Adrenal gland (tissue), 12 donors: ENCODE measurements around the gene MPLKIP. TPM values are rescaled to one million over a fixed set of nuclear protein-coding genes. Genes with fewer than 3 reads are reported as not detected.

Source experiments
- DNase-seq, 7 donors: peaks; one replicate each; pipeline ENCODE4 v3.0.0-alpha.2; 2019 to 2020
- H3K27ac ChIP-seq, 5 donors: fragments of 200-600 bp; sonication (generic) in 4 of 5; 1 replicate in 3 of 5; 2 replicates in 2 of 5; pipeline versions ENCODE4 v1.5.1 to v1.8.0; 2016 to 2020; ENCODE audit warnings: mild to moderate bottlenecking in 1 of 5
- H3K27me3 ChIP-seq: fragments of 200-600 bp; 2 replicates; pipeline ENCODE4 v1.8.0; 2021
- H3K36me3 ChIP-seq, 2 donors: fragments of 200-600 bp; replicated peaks in 1 of 2; 1 replicate in 1 of 2; 2 replicates in 1 of 2; pipeline versions ENCODE4 v1.5.1 to v1.8.0; 2018 to 2022
- H3K4me1 ChIP-seq, 2 donors: fragments of 200-600 bp; replicated peaks in 1 of 2; 1 replicate in 1 of 2; 2 replicates in 1 of 2; pipeline versions ENCODE4 v1.5.1 to v1.8.0; 2018 to 2021
- H3K4me3 ChIP-seq, 4 donors: fragments of 200-600 bp; sonication (generic) in 3 of 4; one replicate each; pipeline ENCODE4 v1.5.1; 2016 to 2018
- H3K9me3 ChIP-seq, 3 donors: fragments of 200-600 bp; sonication (generic) in 1 of 3; replicated peaks in 1 of 3; 1 replicate in 2 of 3; 2 replicates in 1 of 3; pipeline versions ENCODE4 v1.5.1 to v1.8.0; 2016 to 2021
- POLR2A ChIP-seq, 2 donors: fragments of 450-650 bp; IDR thresholded peaks; one replicate each; pipeline ENCODE4 v1.6.1; 2017; ENCODE audit warnings: antibody characterized with exemption in 2 of 2, mild to moderate bottlenecking in 2 of 2, moderate library complexity in 1 of 2
- WGBS, 4 donors: extraction: QIAGEN DNeasy Blood & Tissue Kit in 2 of 4; methylation state at CpG; one replicate each; pipeline versions ENCODE4 v1.1.5 to v1.1.7; 2013 to 2017; 5-methylcytosine and 5-hydroxymethylcytosine counted together
- intact Hi-C, 2 donors: fragments of 100-400 bp; cut with DNase I; formaldehyde crosslinking; loops; one replicate each; pipeline versions ENCODE4 v1.14.1 to v1.15.0; 2022 to 2023
- polyA plus RNA-seq, 3 donors: library from polyadenylated mRNA; stranded (reverse); fragments of 200-250 nt in 2 of 3; fragments of 350-450 nt in 1 of 3; fragmentation: Illumina TruSeq in 1 of 3; extraction: RNeasy Lipid Tissue Mini Kit (QIAGEN cat#74804) in 1 of 3; gene quantifications; one replicate each; pipeline ENCODE4 v1.2.3, GENCODE V29; 2013 to 2014
- small RNA-seq, 2 donors: library from RNA; depleted of rRNA; stranded (forward); fragments of <200 nt; gene quantifications; one replicate each; pipeline ENCODE3, GENCODE V24; 2016
- total RNA-seq, 9 donors: library from RNA; depleted of rRNA in 4 of 9; stranded (reverse); fragments of >200 nt in 4 of 9; fragments of 120-200 nt in 1 of 9; fragmentation: NEBNext Ultra II Directional in 1 of 9; extraction: Animal tissue kit (Norgen Biotek cat#: 25700) in 1 of 9; gene quantifications; one replicate each; pipeline versions ENCODE4 v1.1.0 to v1.2.4, GENCODE V29; 2013 to 2023
- TF ChIP-seq, protein P1 (sequence below), 6 experiments: fragments of 450-650 bp in 4 of 6; fragments of 200-600 bp in 2 of 6; sonication (generic) in 1 of 6; IDR thresholded peaks; 1 replicate in 5 of 6; 2 replicates in 1 of 6; pipeline versions ENCODE4 v1.5.1 to v1.8.0; 2016 to 2021; ENCODE audit warnings: antibody characterized with exemption in 6 of 6, mild to moderate bottlenecking in 2 of 6, moderate library complexity in 1 of 6
- donor health status: healthy with polysubstance abuse.
- donor health status: Bipolar disorder and iron deficiency.
- donor health status: DM: yes; HTN: yes; CAD: no.
- donor health status: DM: no; HTN: no; CAD: no.
- donor health status: DM: no; HTN: no; CAD: no.
- donor health status: DM: yes; HTN: yes; CAD: no.

MPLKIP gene
- total and polyA plus RNA-seq, 12 donors: 23.1 to 82.9 (median 42.5) TPM

DNA sequence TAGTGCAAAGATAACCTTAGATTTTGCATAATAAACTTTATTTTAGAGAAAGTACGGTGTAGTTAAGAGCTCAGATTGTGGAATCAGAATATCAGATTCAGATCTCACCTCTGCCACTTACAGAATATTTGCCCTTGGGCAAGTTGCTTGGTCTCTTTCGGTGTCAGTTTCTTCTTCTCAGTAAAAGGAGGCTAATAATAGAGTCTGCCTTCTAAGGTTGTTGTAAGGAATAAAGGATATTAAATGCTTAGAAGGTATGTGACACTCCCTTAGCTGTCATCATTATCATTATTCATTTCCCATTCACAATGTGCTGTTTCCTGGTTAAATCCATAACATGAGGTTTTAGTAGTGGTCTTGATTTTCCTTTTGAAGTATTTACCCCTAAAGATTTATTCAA is 42.2 kb downstream of the MPLKIP start:
- no peak overlapping the region for H3K4me3 ChIP-seq
- no peak for TF ChIP-seq POLR2A (IDR thresholded peaks at IDR 0.05)
- TF ChIP-seq, protein P1, sequence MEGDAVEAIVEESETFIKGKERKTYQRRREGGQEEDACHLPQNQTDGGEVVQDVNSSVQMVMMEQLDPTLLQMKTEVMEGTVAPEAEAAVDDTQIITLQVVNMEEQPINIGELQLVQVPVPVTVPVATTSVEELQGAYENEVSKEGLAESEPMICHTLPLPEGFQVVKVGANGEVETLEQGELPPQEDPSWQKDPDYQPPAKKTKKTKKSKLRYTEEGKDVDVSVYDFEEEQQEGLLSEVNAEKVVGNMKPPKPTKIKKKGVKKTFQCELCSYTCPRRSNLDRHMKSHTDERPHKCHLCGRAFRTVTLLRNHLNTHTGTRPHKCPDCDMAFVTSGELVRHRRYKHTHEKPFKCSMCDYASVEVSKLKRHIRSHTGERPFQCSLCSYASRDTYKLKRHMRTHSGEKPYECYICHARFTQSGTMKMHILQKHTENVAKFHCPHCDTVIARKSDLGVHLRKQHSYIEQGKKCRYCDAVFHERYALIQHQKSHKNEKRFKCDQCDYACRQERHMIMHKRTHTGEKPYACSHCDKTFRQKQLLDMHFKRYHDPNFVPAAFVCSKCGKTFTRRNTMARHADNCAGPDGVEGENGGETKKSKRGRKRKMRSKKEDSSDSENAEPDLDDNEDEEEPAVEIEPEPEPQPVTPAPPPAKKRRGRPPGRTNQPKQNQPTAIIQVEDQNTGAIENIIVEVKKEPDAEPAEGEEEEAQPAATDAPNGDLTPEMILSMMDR (IDR thresholded peaks at IDR 0.05): no peak
- intact Hi-C loops: no loop called here
- no peaks in the 10 kb centered on the region for H3K27me3 ChIP-seq
- H3K36me3 ChIP-seq: peaks cover 0 to 40% of the 10 kb centered on the region in 2 donors
- H3K4me1 ChIP-seq: peaks cover 15 to 32% of the 10 kb centered on the region in 2 donors
- H3K27ac ChIP-seq: no peak overlapping the region
- 75 to 88% (median 81%) methylated on average over 2 of the region's 2 CpGs for WGBS, 4 donors
- H3K9me3 ChIP-seq: no peaks in the 10 kb centered on the region
- DNase-seq: no peak

DNA sequence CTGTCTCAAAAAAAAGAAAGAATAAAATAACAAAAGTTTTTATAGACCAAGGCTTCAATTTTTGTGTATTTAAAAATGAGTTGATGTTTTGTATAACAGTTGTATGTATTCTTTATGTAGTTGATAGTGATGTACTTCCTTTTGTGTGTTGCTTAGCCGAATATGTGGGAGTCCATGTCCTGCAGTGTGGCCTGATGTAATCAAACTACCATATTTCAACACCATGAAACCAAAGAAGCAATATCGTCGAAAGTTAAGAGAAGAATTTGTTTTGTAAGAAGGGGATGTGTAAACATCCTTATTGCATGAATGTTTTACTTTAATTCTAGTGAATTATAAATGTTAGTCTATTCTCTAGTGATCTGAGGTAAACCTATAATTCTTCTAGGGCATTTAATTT is 56.6 kb downstream of the MPLKIP start:
- Histone ChIP-seq H3K27me3 (no peaks in the 10 kb centered on the region), H3K9me3 (no peaks in the 10 kb centered on the region), H3K4me1 (no peaks in the 10 kb centered on the region), H3K27ac (no peak overlapping the region), H3K4me3 (no peak overlapping the region), H3K36me3 (no peaks in the 10 kb centered on the region)
- TF ChIP-seq, protein P1 (IDR thresholded peaks at IDR 0.05): no peak
- TF ChIP-seq POLR2A (IDR thresholded peaks at IDR 0.05): no peak
- DNase-seq: no peak
- intact Hi-C loops: no loop called here
- WGBS, 4 donors: 67 to 73% (median 69%) methylated on average over 3 of the region's 3 CpGs

Small RNA genes within 50 kb of the gene (small RNA-seq; reads per million reads assigned to genes)
- gene AC006023.1 (0 reads per million in 2 donors), gene AC006023.2 (0 reads per million in 2 donors)

Other genes with a start within 250 kb of the MPLKIP start
- gene CDK13, start 184.4 kb downstream of the MPLKIP start, total RNA-seq: 10 to 100 TPM; 33.8 to 77.7 (median 42.3) TPM
- 10 to 100 TPM; 21.2 to 47.7 (median 29.8) TPM for gene CDK13, start 184.4 kb downstream of the MPLKIP start, polyA plus RNA-seq
- 10 to 100 TPM in 8 of 9 donors, 1 to 10 TPM in 1; 8.4 to 96.4 (median 18.4) TPM for gene SUGCT, start 383 bp upstream of the MPLKIP start, total RNA-seq
- 10 to 100 TPM; 20.8 to 45.8 (median 30.2) TPM for gene SUGCT, start 383 bp upstream of the MPLKIP start, polyA plus RNA-seq